GM21360 (cell line): ENCODE measurements around the gene AGBL4.
A peak's percentile ranks its signal among the peaks of the same experiment; 100 is the strongest.

Source experiments
- ATAC-seq: cut with Tn5 transposase; IDR thresholded peaks from one replicate; pipeline ENCODE4 v1.9.1; 2021; ENCODE audit warnings: mild to moderate bottlenecking, moderate library complexity; ENCODE audit not compliant: unreplicated experiment

AGBL4 gene

GRCh38 chr1:48851638-48852037 is 1172.1 kb downstream of the AGBL4 start:
- ATAC-seq: no peak

- no peak for ATAC-seq
Observed at GRCh38 chr1:48848035-48848434, 1175.7 kb downstream of the AGBL4 start.

DNA sequence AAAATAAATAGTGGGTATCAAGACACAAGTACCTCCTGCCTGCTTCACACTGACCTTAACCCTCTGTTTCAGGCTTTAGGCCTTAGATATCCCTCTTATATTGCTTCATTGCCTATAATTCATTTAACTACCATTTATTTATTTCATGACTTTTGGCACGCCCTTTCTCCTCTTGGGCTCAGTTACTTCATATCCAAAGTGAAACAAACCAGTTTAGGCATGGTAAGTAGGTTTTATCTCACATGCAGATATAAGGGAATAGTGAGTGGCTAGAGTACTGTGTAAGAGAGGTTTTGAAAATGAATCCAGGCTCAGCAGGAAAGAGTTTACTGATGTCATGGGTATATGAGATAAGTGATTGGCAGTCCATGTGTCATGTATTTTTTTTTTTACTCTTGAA is 1177.3 kb downstream of the AGBL4 start:
- ATAC-seq: no peak

DNA sequence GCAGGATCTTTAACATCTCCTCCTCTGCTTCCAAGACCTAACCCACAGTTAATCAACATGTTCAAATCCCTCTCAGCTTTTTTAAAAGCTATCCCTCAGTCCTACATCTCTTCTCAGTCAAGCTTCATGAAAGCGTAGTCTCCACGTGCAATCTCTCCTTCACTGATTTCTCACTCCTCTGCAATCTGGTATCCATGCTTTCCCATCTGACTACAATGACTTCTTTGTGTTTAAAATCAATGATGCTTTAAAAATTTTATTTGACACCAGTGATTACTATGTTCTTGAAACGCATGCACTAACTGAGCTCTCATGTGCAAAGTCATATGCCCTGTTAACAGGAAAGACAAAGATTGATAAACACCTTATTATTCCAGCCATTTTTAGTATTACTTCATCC is 1179.6 kb downstream of the AGBL4 start:
- no peak for ATAC-seq

DNA sequence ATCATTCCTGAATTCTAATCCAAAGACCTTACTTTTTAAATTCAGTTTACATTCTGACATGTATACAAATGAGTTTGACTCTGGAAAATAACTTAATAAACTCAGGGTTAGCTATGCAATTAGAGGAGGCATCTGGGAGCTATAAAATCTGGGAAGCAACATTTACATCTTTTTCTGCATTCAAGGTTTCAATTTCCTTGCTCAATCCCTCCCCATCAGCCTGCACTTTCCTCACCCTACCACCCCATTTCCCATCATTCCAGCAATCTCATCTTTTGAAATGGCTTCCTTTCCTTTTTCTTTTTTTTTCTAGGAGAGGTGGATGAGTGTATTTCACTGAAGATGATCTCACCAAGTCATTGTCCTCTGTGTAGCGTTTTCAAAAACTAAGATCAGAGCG is 1181.8 kb downstream of the AGBL4 start:
- no peak for ATAC-seq

- no peak for ATAC-seq
Observed at GRCh38 chr1:48841461-48841860, 1182.3 kb downstream of the AGBL4 start.

DNA sequence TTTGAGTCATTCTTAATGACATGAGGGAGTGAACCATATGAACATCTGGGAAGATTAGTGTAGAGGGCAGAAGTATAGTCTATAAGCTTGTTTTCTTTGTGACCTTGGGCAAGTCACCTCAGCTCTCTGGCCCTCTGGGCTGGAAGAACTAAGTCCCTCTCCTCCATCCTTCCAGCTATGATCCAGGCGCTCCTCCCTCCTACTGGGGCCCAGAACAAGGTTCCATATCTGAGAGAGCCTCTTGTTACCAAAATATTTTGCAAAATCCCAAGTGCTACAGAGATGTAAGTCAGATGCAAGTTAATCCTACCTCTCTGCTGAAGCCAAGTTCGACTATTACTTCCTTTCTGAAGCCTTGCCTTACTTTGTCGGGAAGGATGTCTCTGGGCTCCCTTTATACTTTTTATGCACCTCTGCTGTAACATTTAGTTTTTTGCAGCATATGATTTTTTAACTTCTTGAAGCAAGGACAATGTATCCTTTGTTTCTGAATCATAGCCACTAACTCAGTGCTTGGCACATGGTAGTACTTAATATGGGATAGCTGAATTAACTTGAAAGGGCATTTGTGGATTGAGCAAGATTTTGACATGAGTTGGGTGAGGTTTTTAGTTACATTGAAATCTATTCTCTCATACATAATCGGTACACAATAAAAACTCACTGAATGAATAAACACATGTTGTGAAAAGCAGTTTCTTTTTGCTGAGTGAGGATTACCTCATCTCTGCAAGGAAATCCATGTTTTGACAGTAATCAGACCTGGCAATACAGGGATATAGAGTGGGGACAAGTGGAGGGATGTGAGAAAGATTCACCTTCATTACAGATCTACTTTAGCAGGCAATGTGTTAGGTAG is 1192.4 kb downstream of the AGBL4 start:
- ATAC-seq: no peak

- no peak for ATAC-seq
Observed at GRCh38 chr1:48830715-48831114, 1193.0 kb downstream of the AGBL4 start.

DNA sequence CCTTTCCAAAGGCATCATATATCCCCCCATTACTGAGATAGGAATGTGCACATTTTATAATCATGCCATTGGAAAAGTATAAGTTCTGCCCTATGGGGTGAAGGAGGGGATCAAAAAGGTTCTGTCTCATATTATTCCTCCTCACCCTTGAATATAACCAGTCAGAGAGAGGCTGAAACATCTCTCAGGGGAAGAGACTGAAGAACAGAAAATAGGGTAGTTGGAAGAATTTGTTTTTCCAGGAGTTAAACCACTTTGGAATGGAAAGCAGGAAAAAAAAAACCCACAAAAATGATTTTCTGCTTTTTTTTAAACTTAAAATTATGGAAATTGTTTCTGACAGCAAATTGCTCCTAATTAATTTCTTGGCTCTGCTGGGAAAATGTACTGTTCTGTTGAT is 1194.3 kb downstream of the AGBL4 start:
- no peak for ATAC-seq

DNA sequence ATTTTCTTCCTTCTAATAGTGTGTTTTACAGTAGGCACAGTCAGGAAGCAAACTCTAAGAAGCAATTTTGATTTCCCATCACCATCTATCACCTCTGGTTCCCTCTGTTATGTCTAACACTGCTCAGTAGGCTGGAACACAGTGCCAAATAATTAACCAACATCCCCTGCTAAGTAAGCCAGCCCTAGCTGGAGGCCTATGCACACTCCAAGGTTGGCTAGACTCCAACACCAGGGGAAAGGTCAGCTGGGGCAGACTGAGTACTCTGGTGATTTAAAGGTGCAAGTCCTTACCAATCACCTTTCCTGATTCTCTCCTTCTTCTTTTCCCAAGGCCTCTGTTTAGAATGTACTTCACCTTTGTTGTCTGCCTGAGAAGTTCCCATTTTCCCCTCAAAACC is 1200.6 kb downstream of the AGBL4 start:
- no peak for ATAC-seq

DNA sequence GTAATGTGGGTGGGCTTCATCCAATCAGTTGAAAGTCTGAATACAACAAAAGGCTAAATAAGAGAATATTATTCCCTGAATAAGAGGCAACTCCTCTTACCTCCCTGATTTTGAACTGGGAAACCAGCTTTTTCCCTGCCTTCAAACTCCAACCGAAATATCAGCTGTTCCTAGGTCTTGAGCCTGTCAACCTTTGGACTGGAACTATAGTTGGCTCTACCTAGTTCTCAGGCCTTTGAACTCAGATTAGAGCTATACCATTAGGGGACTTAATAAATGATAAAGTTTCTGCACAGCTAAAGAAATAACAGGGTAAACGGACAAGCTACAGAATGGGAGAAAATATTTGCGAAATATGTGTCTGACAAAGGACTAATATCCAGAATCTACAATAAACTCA is 1203.3 kb downstream of the AGBL4 start:
- ATAC-seq: no peak

DNA sequence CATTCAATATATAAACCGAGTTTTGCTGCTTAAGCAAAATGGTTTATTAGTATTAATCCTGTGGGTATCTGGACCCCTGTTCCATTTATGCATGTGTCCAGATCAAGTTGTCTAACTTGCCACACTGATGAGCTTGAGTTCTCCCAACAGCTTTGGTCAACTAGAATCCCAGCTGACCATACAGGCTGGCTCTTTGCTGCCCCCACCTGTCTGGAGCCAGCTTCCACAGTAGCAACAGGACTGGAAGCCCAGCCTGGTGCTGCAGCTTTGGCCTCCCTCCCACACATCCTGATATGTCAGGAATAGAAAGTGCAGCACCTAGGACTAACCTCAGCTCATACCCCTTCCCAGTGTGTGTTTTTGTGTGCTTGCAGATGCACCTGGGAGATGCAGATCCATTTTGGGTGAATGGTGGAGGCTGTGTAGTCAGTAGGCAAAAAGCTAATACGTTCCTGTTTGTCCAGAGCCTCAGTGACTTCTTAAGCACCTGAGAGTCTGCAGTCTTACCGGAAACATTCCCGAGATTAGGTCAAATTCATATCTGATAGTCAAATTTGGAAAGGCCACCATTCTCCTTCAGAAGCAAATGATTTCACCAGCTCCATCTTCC is 1206.1 kb downstream of the AGBL4 start:
- ATAC-seq: peak; percentile 96

GRCh38 chr1:48810740-48811139 is 1213.0 kb downstream of the AGBL4 start:
- ATAC-seq: no peak

GRCh38 chr1:48808496-48808895 is 1215.3 kb downstream of the AGBL4 start:
- no peak for ATAC-seq

DNA sequence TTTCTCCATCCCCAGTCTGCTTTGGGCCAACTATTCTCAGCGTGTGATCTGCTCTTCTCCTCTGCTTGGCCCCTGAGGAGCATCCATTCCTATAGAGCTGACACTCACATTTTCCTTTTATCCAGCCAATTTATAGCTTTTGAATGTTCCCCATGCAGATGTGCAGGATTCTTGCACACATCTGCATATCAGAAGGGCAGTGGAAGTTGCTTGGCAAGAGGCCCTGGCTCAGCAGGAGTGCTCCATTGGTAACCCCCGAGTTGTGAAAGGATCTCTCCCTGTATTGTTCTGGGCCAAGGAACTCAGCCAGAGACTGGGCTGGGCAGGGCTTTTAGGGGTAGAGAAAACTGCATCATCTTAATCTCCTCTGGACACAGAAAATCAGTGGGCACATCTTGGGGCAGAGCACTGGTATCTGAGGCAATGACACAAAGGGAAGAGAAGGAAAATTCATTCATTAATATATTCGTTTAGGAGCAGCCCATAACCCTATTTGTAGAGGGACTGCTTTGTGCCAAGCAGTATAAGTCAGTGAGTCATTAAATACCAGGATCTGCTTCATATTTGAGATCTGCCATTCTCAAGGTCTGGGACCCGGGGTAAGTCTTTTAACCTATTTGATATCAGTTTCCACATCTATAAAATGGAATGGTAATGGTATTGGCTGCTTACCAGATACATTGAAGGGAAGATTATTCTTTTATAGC is 1216.0 kb downstream of the AGBL4 start:
- no peak for ATAC-seq

DNA sequence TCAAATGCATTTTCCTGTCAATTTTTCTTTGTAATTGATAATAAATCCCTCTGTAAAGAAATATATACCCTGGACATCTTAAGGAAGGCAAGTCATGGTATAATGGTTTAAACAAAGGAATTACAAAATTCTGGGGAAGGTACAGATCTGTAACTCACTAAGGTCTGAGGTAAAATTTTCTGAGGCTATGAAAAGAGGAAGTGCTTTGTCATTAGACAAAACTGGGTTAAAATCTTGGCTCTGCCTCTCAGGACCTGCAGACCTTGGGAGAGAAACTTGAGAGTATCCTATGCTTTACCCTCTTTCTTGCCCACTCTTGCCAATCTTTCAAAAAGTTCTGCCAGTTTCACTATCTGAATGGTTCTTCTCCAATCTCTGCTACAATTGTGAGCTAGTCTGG is 1220.3 kb downstream of the AGBL4 start:
- no peak for ATAC-seq

GRCh38 chr1:48794816-48795215 is 1228.9 kb downstream of the AGBL4 start:
- ATAC-seq: no peak

DNA sequence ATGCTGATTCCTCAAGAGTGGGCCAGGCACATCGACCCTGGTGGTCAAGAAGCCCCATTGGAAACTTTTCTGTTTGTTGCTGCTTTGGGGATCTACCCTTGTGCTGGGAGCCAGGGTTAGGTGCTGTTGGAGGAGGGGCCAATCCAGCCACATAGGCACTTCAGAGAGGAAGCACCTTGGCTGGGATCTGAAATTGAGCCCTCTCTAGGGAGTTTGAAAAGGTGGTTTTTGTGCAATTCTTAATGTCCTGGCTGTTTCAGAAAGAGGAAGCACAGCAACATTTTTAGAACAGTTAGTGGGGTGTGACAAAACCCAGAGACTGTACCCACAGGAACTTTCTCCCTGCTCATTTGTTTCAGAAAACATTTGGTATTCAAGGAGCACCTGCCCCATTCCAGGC is 1229.9 kb downstream of the AGBL4 start:
- peak; percentile 92 for ATAC-seq

GRCh38 chr1:48792961-48793360 is 1230.8 kb downstream of the AGBL4 start:
- ATAC-seq: no peak

- ATAC-seq: peak; percentile 30
Observed at GRCh38 chr1:48790397-48790796, 1233.4 kb downstream of the AGBL4 start.

DNA sequence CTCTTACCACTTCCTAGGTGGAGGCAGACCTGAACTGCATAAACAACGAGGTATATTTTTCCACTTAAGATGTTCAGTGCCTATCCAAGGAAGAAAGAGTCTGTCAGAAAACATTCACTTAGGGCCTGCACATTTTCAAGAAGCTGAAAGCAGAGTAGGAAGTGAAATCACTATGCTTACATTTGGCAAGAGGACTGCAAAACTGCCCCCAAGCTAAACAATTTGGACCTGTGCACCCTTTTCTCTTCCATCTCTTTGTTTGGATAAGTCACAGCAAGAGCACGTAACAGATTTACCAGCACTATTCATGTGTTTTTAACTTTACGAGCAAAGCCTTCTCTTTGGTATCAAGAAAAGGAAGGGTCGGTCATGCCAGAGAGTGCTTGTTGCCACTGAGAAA is 1233.9 kb downstream of the AGBL4 start:
- no peak for ATAC-seq

GRCh38 chr1:48785869-48786268 is 1237.9 kb downstream of the AGBL4 start:
- ATAC-seq: peak; percentile 65
